ENCODE results near the gene BMPER. TPM values are rescaled to one million over a fixed set of nuclear protein-coding genes. Genes with fewer than 3 reads are reported as not detected.

Gene BMPER
- total RNA-seq, 1 experiment from 2014 or later: 0.50 TPM

DNA sequence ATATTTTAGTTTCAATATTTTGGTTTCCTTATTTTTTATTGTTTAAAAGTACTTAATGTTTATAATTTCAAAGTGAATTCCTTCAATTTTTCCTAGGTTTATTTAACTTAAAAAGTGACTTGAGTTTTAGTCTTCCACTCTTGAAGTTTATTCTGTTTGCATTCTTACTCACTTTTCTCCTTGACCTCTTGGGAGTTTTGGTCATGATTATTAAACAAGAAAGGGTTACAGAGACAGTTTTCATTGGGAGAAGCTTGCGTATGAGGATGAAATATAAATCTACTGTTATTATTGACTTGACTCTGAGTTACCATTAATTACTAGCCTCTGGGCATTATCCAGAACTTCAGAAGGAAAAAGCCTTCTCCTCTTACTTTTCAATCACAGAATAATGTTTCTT is 216.0 kb downstream of the BMPER start:
- ChIA-PET POLR2A (ENCODE audit: unreplicated experiment) (no interaction called here), CTCF (no interaction called here)
- Histone ChIP-seq H3K4me3 (no peak overlapping the region), H3K4me2 (no peak overlapping the region), H3K4me1 (replicated peaks; ENCODE audit: insufficient read depth) (no peaks in the 10 kb centered on the region), H3K79me2 (ENCODE audit: low read depth) (no peaks in the 10 kb centered on the region), H3K9me3 (ENCODE audit: insufficient read depth, low read depth) (no peaks in the 10 kb centered on the region; the same call in 1 of the 2 replicates), H2AFZ (no peak overlapping the region), H3F3A (ENCODE audit: insufficient read depth, low read depth) (no peaks in the 10 kb centered on the region), H4K20me1 (ENCODE audit: insufficient read depth) (no peaks in the 10 kb centered on the region), H3K9me2 (ENCODE audit: insufficient read depth) (no peaks in the 10 kb centered on the region), H3K27me3 (ENCODE audit: insufficient read depth, low read depth) (no peaks in the 10 kb centered on the region), H3K36me3 (ENCODE audit: low read depth) (no peaks in the 10 kb centered on the region), H3K27ac (no peak overlapping the region)
- DNase-seq: peak in 1 of 2 experiments; percentile 30
- BruUV-seq (replicated peaks): no TSS peak
- TF ChIP-seq EZH2 (IDR thresholded peaks at IDR 0.05; ENCODE audit: low read depth): no peak
- TF ChIP-seq, protein P1, sequence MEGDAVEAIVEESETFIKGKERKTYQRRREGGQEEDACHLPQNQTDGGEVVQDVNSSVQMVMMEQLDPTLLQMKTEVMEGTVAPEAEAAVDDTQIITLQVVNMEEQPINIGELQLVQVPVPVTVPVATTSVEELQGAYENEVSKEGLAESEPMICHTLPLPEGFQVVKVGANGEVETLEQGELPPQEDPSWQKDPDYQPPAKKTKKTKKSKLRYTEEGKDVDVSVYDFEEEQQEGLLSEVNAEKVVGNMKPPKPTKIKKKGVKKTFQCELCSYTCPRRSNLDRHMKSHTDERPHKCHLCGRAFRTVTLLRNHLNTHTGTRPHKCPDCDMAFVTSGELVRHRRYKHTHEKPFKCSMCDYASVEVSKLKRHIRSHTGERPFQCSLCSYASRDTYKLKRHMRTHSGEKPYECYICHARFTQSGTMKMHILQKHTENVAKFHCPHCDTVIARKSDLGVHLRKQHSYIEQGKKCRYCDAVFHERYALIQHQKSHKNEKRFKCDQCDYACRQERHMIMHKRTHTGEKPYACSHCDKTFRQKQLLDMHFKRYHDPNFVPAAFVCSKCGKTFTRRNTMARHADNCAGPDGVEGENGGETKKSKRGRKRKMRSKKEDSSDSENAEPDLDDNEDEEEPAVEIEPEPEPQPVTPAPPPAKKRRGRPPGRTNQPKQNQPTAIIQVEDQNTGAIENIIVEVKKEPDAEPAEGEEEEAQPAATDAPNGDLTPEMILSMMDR (conservative IDR thresholded peaks at IDR 0.05): no peak
- intact Hi-C loops (cut with micrococcal nuclease; ENCODE audit: unreplicated experiment): no loop called here

DNA sequence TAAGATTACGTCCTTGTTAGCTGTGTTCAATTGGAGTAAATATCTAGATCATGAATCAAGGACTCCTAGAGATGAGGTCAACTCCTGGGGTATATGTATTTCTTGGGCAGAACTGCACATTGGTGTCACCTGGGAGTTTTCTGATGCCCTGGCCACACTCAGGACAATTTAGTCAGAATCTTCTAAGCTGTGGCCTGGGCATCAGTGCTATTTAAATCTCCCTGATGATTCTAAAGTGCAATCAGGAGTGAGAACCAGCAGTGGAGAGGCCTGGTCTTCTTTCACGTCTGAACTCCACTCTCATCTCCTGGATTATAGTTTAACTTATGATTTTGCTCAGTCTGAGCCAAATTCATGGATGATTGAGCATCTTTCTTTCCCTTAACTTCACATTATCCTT is 218.0 kb downstream of the BMPER start:
- ChIA-PET POLR2A (ENCODE audit: unreplicated experiment) (no interaction called here), CTCF (no interaction called here)
- Histone ChIP-seq H3K27me3 (ENCODE audit: insufficient read depth, low read depth) (peaks cover 18% of the 10 kb centered on the region), H3K4me3 (no peak overlapping the region), H3K4me2 (no peak overlapping the region), H2AFZ (no peak overlapping the region), H3K9me2 (ENCODE audit: insufficient read depth) (no peaks in the 10 kb centered on the region), H3K4me1 (replicated peaks; ENCODE audit: insufficient read depth) (no peaks in the 10 kb centered on the region), H3K9me3 (ENCODE audit: insufficient read depth, low read depth) (no peaks in the 10 kb centered on the region; the same call in 1 of the 2 replicates), H3K36me3 (ENCODE audit: low read depth) (no peaks in the 10 kb centered on the region), H3F3A (ENCODE audit: insufficient read depth, low read depth) (no peaks in the 10 kb centered on the region), H3K79me2 (ENCODE audit: low read depth) (no peaks in the 10 kb centered on the region), H3K27ac (no peak overlapping the region), H4K20me1 (ENCODE audit: insufficient read depth) (no peaks in the 10 kb centered on the region)
- no TSS peak for BruUV-seq (replicated peaks)
- DNase-seq: no peak
- intact Hi-C loops (cut with micrococcal nuclease; ENCODE audit: unreplicated experiment): no loop called here
- no peak for TF ChIP-seq EZH2 (IDR thresholded peaks at IDR 0.05; ENCODE audit: low read depth)
- TF ChIP-seq, protein P1 (conservative IDR thresholded peaks at IDR 0.05): no peak

DNA sequence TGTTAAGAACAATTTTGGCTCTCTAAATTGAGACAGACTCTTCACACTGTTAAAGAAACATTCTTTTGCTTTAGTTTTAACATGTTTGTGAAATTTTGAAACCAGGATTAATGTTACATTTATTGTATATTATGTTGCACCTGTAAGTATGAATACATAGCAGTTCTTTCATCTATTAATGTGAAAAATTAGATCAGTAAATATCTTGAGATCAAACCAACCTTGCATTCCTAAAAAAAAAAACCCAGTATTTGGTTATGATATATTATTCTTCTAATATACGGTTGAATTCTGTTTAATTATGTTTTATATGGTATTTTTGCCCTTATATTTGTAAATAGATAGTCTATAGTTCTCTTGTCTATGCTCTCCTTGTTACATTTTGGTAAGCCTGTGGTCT is 219.4 kb downstream of the BMPER start:
- Histone ChIP-seq H3F3A (ENCODE audit: insufficient read depth, low read depth) (no peaks in the 10 kb centered on the region), H3K9me2 (ENCODE audit: insufficient read depth) (no peaks in the 10 kb centered on the region), H3K27ac (no peak overlapping the region), H4K20me1 (ENCODE audit: insufficient read depth) (no peaks in the 10 kb centered on the region), H3K9me3 (ENCODE audit: insufficient read depth, low read depth) (no peaks in the 10 kb centered on the region; the same call in 1 of the 2 replicates), H3K4me1 (replicated peaks; ENCODE audit: insufficient read depth) (no peaks in the 10 kb centered on the region), H3K36me3 (ENCODE audit: low read depth) (no peaks in the 10 kb centered on the region), H3K79me2 (ENCODE audit: low read depth) (no peaks in the 10 kb centered on the region), H3K27me3 (ENCODE audit: insufficient read depth, low read depth) (peaks cover 20% of the 10 kb centered on the region), H3K4me2 (no peak overlapping the region), H3K4me3 (no peak overlapping the region), H2AFZ (no peak overlapping the region)
- no peak for DNase-seq
- TF ChIP-seq, protein P1 (conservative IDR thresholded peaks at IDR 0.05): no peak
- no peak for TF ChIP-seq EZH2 (IDR thresholded peaks at IDR 0.05; ENCODE audit: low read depth)
- POLR2A ChIA-PET (ENCODE audit: unreplicated experiment): no interaction called here
- CTCF ChIA-PET: no interaction called here
- no TSS peak for BruUV-seq (replicated peaks)
- intact Hi-C loops (cut with micrococcal nuclease; ENCODE audit: unreplicated experiment): no loop called here
